ENCODE results near the gene POTEE.
"Not testable (repeated sequence)": the region's sequence is repeated elsewhere in the genome, so short reads cannot be mapped to it uniquely, and the experiment has no call there.

The POTEE gene

DNA sequence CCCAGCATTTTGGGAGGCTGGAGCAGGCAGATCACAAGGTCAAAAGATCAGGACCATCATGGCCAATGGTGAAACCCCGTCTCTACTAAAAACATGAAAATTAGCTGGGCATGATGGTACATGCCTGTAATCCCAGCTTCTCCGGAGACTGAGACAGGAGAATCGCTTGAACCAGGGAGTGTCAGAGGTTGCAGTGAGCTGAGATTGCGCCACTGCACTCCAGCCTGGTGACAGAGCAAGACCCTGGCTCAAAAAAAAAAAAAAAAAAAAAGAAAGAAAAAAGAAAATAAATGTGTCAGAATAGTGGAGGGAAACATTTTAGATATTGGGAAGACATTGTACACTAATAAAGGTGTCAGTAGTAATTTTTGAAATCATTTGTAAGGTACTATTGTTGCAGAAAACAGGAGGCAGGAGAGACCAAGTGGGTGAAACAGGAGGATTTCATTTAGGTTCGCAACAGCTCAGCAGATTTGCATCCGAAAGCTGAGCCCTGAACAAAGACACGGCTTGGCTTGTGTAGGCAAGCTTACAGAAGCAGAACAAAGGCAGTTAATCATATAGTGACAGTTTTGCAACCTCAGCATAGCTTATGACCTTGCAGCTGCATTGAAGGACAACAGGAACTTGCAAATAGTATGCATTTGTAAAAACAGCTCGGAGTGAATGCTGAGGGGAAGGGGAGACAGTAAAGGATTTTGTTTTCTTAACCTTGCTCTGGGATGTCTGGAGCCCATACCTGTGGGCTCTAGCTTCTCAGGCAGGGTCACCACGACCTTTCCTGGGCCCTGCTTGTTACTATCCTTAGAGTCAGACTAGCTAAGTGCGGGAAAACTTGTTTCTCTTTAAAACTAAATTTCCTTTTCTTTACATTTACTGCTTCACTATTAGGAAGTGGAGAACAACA lies 26.5 kb downstream of the POTEE start:
- DNase-seq (ENCODE audit: low read depth) = peak; percentile 45
- not testable (repeated sequence) for H3K4me3 ChIP-seq (ENCODE audit: low read depth, low read length)
